Gastroesophageal sphincter (tissue), 4 donors: ENCODE data around the gene LBP. TPM values are rescaled to one million over a fixed set of nuclear protein-coding genes. Genes with fewer than 3 reads are reported as not detected.
"Not testable (repeated sequence)": the region's sequence is repeated elsewhere in the genome, so short reads cannot be mapped to it uniquely, and the experiment has no call there.

Source experiments
- ATAC-seq: fragments of 150-250 bp; one replicate; pipeline ENCODE4 v1.9.1; 2016; ENCODE audit warnings: mild to moderate bottlenecking, moderate library complexity
- H3K27ac ChIP-seq, 4 donors: fragments of 200-600 bp; sonication (generic) in 3 of 4; 1 replicate in 3 of 4; 2 replicates in 1 of 4; pipeline ENCODE4 v1.5.1; 2016 to 2019
- H3K27me3 ChIP-seq: fragments of 200-600 bp; sonication (generic); one replicate; pipeline ENCODE4 v1.5.1; 2019
- H3K36me3 ChIP-seq, 2 donors: fragments of 200-600 bp; sonication (generic); one replicate each; pipeline ENCODE4 v1.5.1; 2019; ENCODE audit warnings: control low read depth in 1 of 2
- H3K4me1 ChIP-seq, 3 donors: fragments of 200-600 bp; sonication (generic); 1 replicate in 2 of 3; 2 replicates in 1 of 3; pipeline ENCODE4 v1.5.1; 2016 to 2019; ENCODE audit warnings: control low read depth in 2 of 3
- H3K4me3 ChIP-seq, 2 donors: fragments of 200-600 bp; sonication (generic); one replicate each; pipeline ENCODE4 v1.5.1; 2019; ENCODE audit warnings: mild to moderate bottlenecking in 1 of 2, moderate library complexity in 1 of 2
- H3K9me3 ChIP-seq, 3 donors: fragments of 200-600 bp; sonication (generic); one replicate each; pipeline ENCODE4 v1.5.1; 2017 to 2019; ENCODE audit warnings: control low read depth in 2 of 3
- EP300 ChIP-seq: sonication (generic); formaldehyde crosslinking; IDR thresholded peaks from one replicate; pipeline ENCODE4 v1.6.1; 2017; ENCODE audit warnings: antibody characterized with exemption, mild to moderate bottlenecking
- POLR2A ChIP-seq, 2 donors: fragments of 450-650 bp; IDR thresholded peaks; one replicate each; pipeline ENCODE4 v1.6.1; 2017; ENCODE audit warnings: antibody characterized with exemption in 2 of 2, mild to moderate bottlenecking in 2 of 2, moderate library complexity in 1 of 2
- POLR2AphosphoS5 ChIP-seq: sonication (generic); formaldehyde crosslinking; IDR thresholded peaks from one replicate; pipeline ENCODE4 v1.6.1; 2017; ENCODE audit warnings: antibody characterized with exemption
- WGBS, 2 donors: methylation state at CpG; one replicate each; pipeline ENCODE4 v1.1.5; 2018; ENCODE audit warnings: low coverage in 1 of 2; 5-methylcytosine and 5-hydroxymethylcytosine counted together
- total RNA-seq, 4 donors: library from RNA; depleted of rRNA; stranded (reverse); fragments of >200 nt; gene quantifications; one replicate each; pipeline ENCODE4 v1.1.0, GENCODE V29; 2016
- TF ChIP-seq, protein P1 (sequence below), 4 experiments: fragments of 200-600 bp in 2 of 4; fragments of 450-650 bp in 2 of 4; sonication (generic) in 1 of 4; IDR thresholded peaks; one replicate each; pipeline ENCODE4 v1.5.1; 2017 to 2019; ENCODE audit warnings: antibody characterized with exemption in 4 of 4, mild to moderate bottlenecking in 2 of 4, moderate library complexity in 2 of 4

Gene LBP
- total RNA-seq, 4 donors from 2014 or later: 0.19 to 1.8 TPM; not detected in 2

DNA sequence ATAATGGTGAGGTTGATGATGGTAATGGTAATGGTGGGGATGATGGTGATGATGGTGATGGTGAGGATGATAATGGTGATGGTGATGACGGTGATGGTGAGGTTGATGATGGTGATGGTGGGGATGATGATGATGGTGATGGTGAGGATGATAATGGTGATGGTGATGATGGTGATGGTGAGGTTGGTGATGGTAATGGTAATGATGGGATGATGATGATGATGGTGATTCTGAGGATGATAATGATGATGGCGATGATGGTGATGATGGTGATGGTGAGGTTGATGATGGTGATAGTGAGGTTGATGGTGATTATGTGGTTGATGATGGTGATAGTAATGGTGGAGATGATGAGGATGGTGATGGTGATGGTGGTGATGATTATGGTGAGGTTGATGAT lies 32.6 kb upstream of the LBP start:
- Histone ChIP-seq H3K9me3 (no peaks in the 10 kb centered on the region), H3K27me3 (peaks cover 12% of the 10 kb centered on the region), H3K4me3 (no peak overlapping the region), H3K36me3 (no peaks in the 10 kb centered on the region), H3K4me1 (no peaks in the 10 kb centered on the region), H3K27ac (no peak overlapping the region)
- no peak for TF ChIP-seq EP300
- TF ChIP-seq POLR2AphosphoS5: no peak
- TF ChIP-seq, protein P1, sequence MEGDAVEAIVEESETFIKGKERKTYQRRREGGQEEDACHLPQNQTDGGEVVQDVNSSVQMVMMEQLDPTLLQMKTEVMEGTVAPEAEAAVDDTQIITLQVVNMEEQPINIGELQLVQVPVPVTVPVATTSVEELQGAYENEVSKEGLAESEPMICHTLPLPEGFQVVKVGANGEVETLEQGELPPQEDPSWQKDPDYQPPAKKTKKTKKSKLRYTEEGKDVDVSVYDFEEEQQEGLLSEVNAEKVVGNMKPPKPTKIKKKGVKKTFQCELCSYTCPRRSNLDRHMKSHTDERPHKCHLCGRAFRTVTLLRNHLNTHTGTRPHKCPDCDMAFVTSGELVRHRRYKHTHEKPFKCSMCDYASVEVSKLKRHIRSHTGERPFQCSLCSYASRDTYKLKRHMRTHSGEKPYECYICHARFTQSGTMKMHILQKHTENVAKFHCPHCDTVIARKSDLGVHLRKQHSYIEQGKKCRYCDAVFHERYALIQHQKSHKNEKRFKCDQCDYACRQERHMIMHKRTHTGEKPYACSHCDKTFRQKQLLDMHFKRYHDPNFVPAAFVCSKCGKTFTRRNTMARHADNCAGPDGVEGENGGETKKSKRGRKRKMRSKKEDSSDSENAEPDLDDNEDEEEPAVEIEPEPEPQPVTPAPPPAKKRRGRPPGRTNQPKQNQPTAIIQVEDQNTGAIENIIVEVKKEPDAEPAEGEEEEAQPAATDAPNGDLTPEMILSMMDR (IDR thresholded peaks at IDR 0.05): no peak
- TF ChIP-seq POLR2A (IDR thresholded peaks at IDR 0.05): no peak
- no peak for ATAC-seq
- 80 to 95% methylated on average over 2 of the region's 2 CpGs for WGBS, 2 donors

DNA sequence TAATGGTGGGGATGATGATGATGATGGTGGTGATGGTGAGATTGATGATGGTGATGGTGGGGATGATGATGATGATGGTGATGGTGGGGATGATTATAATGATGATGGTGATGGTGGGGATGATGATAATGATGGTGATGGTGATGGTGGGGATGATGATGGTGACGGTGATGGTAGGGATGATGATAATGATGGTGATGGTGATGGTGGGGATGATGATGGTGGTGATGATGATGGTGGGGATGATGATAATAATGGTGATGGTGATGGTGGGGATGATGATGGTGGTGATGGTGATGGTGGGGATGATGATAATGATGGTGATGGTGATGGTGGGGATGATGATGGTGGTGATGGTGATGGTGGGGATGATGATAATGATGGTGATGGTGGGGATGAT lies 31.9 kb upstream of the LBP start:
- not testable (repeated sequence) for H3K4me3 ChIP-seq, H3K4me1 ChIP-seq, ATAC-seq, H3K36me3 ChIP-seq, H3K27ac ChIP-seq, H3K9me3 ChIP-seq
- H3K27me3 ChIP-seq: peaks cover 13% of the 10 kb centered on the region
- 69 to 89% methylated on average over 1 of the region's 1 CpG for WGBS, 2 donors

DNA sequence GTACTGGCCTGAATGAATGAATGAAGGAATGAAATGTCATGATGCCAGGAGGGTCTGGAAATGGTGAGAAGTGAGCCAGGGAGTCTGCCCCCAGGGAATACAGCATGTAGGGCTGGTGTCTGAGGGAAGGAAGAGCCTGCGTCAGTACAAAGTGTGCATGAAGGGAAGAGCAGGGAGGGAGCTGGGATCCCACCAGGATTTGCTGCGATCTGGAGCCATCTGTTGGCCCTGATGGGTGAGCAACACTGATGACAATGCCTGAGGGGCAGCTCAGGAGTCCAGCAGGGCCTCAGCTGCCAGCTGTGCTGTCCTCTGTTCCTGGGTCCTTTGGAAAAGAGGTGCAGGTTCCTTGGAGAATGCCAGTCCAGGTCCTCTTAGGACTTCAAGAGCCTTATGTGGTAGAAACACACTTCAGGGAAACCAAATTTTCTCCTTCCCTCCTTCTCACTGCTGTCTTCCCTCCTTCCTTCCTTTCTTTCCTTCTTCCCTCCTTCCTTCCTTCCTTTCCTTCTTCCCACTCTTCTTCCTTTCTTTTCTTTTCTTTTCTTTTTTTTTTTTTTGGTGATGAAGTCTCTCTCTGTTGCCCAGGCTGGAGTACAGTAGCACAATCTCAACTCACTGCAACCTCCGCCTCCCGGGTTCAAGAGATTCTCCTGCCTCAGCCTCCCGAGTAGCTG lies 30.9 kb upstream of the LBP start:
- Histone ChIP-seq H3K27ac (no peak overlapping the region), H3K27me3 (peaks cover 18% of the 10 kb centered on the region), H3K4me3 (no peak overlapping the region), H3K4me1 (no peaks in the 10 kb centered on the region), H3K36me3 (no peaks in the 10 kb centered on the region), H3K9me3 (no peaks in the 10 kb centered on the region)
- TF ChIP-seq POLR2A (IDR thresholded peaks at IDR 0.05) (no peak), EP300 (no peak), POLR2AphosphoS5 (no peak)
- TF ChIP-seq, protein P1 (IDR thresholded peaks at IDR 0.05): no peak
- no peak for ATAC-seq
- 69 to 70% methylated on average over 2 to 5 of the region's 5 CpGs for WGBS, 2 donors

DNA sequence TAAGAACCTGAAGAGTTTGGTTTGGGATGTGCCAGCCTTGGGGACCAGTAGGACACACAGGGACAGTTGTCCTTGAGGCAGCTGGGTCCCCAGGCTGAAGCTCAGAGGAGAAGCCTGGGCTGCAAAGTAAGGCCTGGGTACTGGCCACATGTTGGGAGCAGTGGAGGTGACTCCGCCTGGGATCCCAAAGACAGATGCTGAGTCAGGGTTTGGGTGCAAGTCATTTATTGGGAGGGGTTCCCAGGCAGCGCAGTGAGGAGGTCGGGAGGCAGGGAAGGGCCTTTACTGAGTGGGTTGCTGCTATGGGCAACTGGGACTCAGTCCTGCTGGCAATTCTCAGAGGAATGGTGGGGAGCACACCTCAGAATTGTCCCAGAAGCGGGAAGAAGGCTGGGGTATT lies 29.9 kb upstream of the LBP start:
- 100% methylated on average over 1 of the region's 4 CpGs for WGBS, 2 donors
- H3K27ac ChIP-seq: no peak overlapping the region
- H3K27me3 ChIP-seq: peaks cover 18% of the 10 kb centered on the region
- H3K36me3 ChIP-seq: no peaks in the 10 kb centered on the region
- H3K4me3 ChIP-seq: no peak overlapping the region
- TF ChIP-seq EP300: no peak
- no peak for TF ChIP-seq POLR2AphosphoS5
- TF ChIP-seq, protein P1 (IDR thresholded peaks at IDR 0.05): no peak
- TF ChIP-seq POLR2A (IDR thresholded peaks at IDR 0.05): no peak
- no peaks in the 10 kb centered on the region for H3K9me3 ChIP-seq
- no peak for ATAC-seq
- no peaks in the 10 kb centered on the region for H3K4me1 ChIP-seq

DNA sequence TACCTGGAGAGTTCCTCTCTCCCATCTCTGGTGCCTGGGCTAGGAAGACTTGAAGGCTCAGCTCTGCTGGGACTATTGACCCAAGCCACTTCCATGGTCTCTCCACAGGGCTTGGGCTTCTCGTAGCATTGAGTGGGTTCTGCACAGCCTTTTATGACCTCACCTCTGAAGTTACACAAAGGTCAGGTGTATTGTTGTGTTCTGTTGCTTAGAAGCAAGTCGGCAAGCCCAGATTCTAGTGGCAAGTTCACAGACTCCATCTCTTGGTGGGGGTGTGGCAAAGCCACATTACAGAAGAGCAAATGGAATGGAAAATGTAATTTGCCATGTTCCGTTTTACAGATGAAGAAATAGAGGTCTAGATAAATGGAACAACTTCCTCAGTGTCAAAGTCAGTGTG lies 28.9 kb upstream of the LBP start:
- Histone ChIP-seq H3K36me3 (no peaks in the 10 kb centered on the region), H3K4me3 (no peak overlapping the region), H3K9me3 (no peaks in the 10 kb centered on the region), H3K27ac (no peak overlapping the region), H3K27me3 (peaks cover 18% of the 10 kb centered on the region), H3K4me1 (no peaks in the 10 kb centered on the region)
- no peak for ATAC-seq
- WGBS, 2 donors: 92 to 100% methylated on average over 1 to 2 of the region's 3 CpGs
- no peak for TF ChIP-seq POLR2AphosphoS5
- no peak for TF ChIP-seq EP300
- no peak for TF ChIP-seq POLR2A (IDR thresholded peaks at IDR 0.05)
- TF ChIP-seq, protein P1 (IDR thresholded peaks at IDR 0.05): no peak
